HG03135 (cell line): ENCODE measurements around the gene UGT1A7.
"Not testable (repeated sequence)": the region's sequence is repeated elsewhere in the genome, so short reads cannot be mapped to it uniquely, and the experiment has no call there.

Experiments
- ATAC-seq: cut with Tn5 transposase; IDR thresholded peaks from one replicate; pipeline ENCODE4 v1.9.1; 2021; ENCODE audit warnings: mild to moderate bottlenecking, moderate library complexity; ENCODE audit not compliant: unreplicated experiment

The UGT1A7 gene

GRCh38 chr2:233681521-233682099, at the start of gene UGT1A7:
TSS of gene UGT1A7 (plus strand) at chr2:233681901. CDS start at chr2:233681938, 37 bp downstream.
- no peak for ATAC-seq

GRCh38 chr2:233636306-233636705, 45.4 kb upstream of the UGT1A7 start, which contains the start of gene UGT1A10:
TSS of gene UGT1A10 (plus strand) at chr2:233636448. CDS start at chr2:233636523, 75 bp downstream.
- not testable (repeated sequence) for ATAC-seq

GRCh38 chr2:233638836-233639235, 42.9 kb upstream of the UGT1A7 start:
- ATAC-seq: no peak

GRCh38 chr2:233639860-233640259, 41.8 kb upstream of the UGT1A7 start:
- no peak for ATAC-seq

- no peak for ATAC-seq
Measured at GRCh38 chr2:233643128-233643527, 38.6 kb upstream of the UGT1A7 start.

GRCh38 chr2:233646033-233646432, 35.7 kb upstream of the UGT1A7 start:
- not testable (repeated sequence) for ATAC-seq

GRCh38 chr2:233650981-233651380, 30.7 kb upstream of the UGT1A7 start:
- ATAC-seq: no peak

GRCh38 chr2:233651430-233651829, 30.3 kb upstream of the UGT1A7 start:
- no peak for ATAC-seq

- ATAC-seq: no peak
Measured at GRCh38 chr2:233654501-233654900, 27.2 kb upstream of the UGT1A7 start.

GRCh38 chr2:233655043-233655442, 26.7 kb upstream of the UGT1A7 start:
- ATAC-seq: no peak

GRCh38 chr2:233655943-233656342, 25.8 kb upstream of the UGT1A7 start:
- ATAC-seq: not testable (repeated sequence)

- ATAC-seq: no peak
Measured at GRCh38 chr2:233656443-233656842, 25.3 kb upstream of the UGT1A7 start.

GRCh38 chr2:233658610-233659009, 23.1 kb upstream of the UGT1A7 start:
- ATAC-seq: no peak

- no peak for ATAC-seq
Measured at GRCh38 chr2:233663911-233664310, 17.8 kb upstream of the UGT1A7 start.

- ATAC-seq: no peak
Measured at GRCh38 chr2:233668605-233669260, 13.0 kb upstream of the UGT1A7 start.

- no peak for ATAC-seq
Measured at GRCh38 chr2:233671290-233672161, 10.2 kb upstream of the UGT1A7 start, which contains the start of gene UGT1A9. TSS of gene UGT1A9 (plus strand) at chr2:233671898. CDS start at chr2:233671935, 37 bp downstream.

GRCh38 chr2:233672886-233673285, 8.8 kb upstream of the UGT1A7 start:
- ATAC-seq: no peak

- ATAC-seq: no peak
Measured at GRCh38 chr2:233673896-233674295, 7.8 kb upstream of the UGT1A7 start.

- no peak for ATAC-seq
Measured at GRCh38 chr2:233674314-233674713, 7.4 kb upstream of the UGT1A7 start.

- no peak for ATAC-seq
Measured at GRCh38 chr2:233674995-233675394, 6.7 kb upstream of the UGT1A7 start.

- ATAC-seq: no peak
Measured at GRCh38 chr2:233676046-233676445, 5.7 kb upstream of the UGT1A7 start.
